ENCODE data around the gene UBAC2. TPM values are rescaled to one million over a fixed set of nuclear protein-coding genes. Genes with fewer than 3 reads are reported as not detected.
"Not testable (repeated sequence)": the region's sequence is repeated elsewhere in the genome, so short reads cannot be mapped to it uniquely, and the experiment has no call there.

UBAC2 gene
- total RNA-seq, 1 donor from 2014 or later: 63.5 TPM

- no peak for DNase-seq (ENCODE audit: low read depth)
Measured at GRCh38 chr13:99378985-99379733, 178.5 kb downstream of the UBAC2 start.

- no peak for DNase-seq (ENCODE audit: low read depth)
Measured at GRCh38 chr13:99379856-99380801, 179.5 kb downstream of the UBAC2 start.

- DNase-seq (ENCODE audit: low read depth): no peak
Measured at GRCh38 chr13:99380921-99381645, 180.4 kb downstream of the UBAC2 start.

- DNase-seq (ENCODE audit: low read depth): no peak
Measured at GRCh38 chr13:99381766-99382165, 181.1 kb downstream of the UBAC2 start.

GRCh38 chr13:99382428-99383133 is 181.9 kb downstream of the UBAC2 start:
- DNase-seq (ENCODE audit: low read depth): no peak

GRCh38 chr13:99383511-99383921 is 182.9 kb downstream of the UBAC2 start:
- no peak for DNase-seq (ENCODE audit: low read depth)

- DNase-seq (ENCODE audit: low read depth): no peak
Measured at GRCh38 chr13:99383946-99384345, 183.3 kb downstream of the UBAC2 start.

GRCh38 chr13:99384468-99384867 is 183.8 kb downstream of the UBAC2 start:
- no peak for DNase-seq (ENCODE audit: low read depth)

GRCh38 chr13:99385161-99385560 is 184.5 kb downstream of the UBAC2 start:
- no peak for DNase-seq (ENCODE audit: low read depth)

GRCh38 chr13:99385940-99386339 is 185.3 kb downstream of the UBAC2 start:
- DNase-seq (ENCODE audit: low read depth): no peak

GRCh38 chr13:99386495-99386894 is 185.8 kb downstream of the UBAC2 start:
- no peak for DNase-seq (ENCODE audit: low read depth)

GRCh38 chr13:99386911-99387788 is 186.5 kb downstream of the UBAC2 start:
- DNase-seq (ENCODE audit: low read depth): no peak

- DNase-seq (ENCODE audit: low read depth): no peak
Measured at GRCh38 chr13:99388334-99388923, 187.8 kb downstream of the UBAC2 start.

- DNase-seq (ENCODE audit: low read depth): not testable (repeated sequence)
Measured at GRCh38 chr13:99389094-99389493, 188.4 kb downstream of the UBAC2 start.

GRCh38 chr13:99389520-99390304 is 189.1 kb downstream of the UBAC2 start:
- DNase-seq (ENCODE audit: low read depth): no peak

GRCh38 chr13:99390601-99391000 is 189.9 kb downstream of the UBAC2 start:
- no peak for DNase-seq (ENCODE audit: low read depth)

- no peak for DNase-seq (ENCODE audit: low read depth)
Measured at GRCh38 chr13:99391781-99392469, 191.3 kb downstream of the UBAC2 start.

GRCh38 chr13:99392470-99393135 is 191.9 kb downstream of the UBAC2 start:
- no peak for DNase-seq (ENCODE audit: low read depth)

Measured in renal cortical epithelial cell (primary cell).